PC-3 (cell line): ENCODE measurements around the gene OSBPL7. TPM values are rescaled to one million over a fixed set of nuclear protein-coding genes. Genes with fewer than 3 reads are reported as not detected.
A peak's percentile ranks its signal among the peaks of the same experiment; 100 is the strongest.

Experiments
- ATAC-seq: fragments of 200-7000 bp; cut with Tn5 transposase; 2 replicates; pipeline ENCODE4 v1.9.1; 2020; ENCODE audit warnings: mild to moderate bottlenecking, moderate library complexity
- BruUV-seq: library from RNA; stranded (reverse); fragments of 400-500 nt; replicated peaks from 2 replicates; lab custom pipeline; 2021; lab: Mats Ljungman, UMichigan
- CTCF ChIA-PET: fragments of 300-600 bp; sonication (Branson Sonifier 250); formaldehyde crosslinking; loops from one replicate; lab custom pipeline; 2022; ENCODE audit warnings: antibody characterized with exemption; lab: Charles Lee
- POLR2A ChIA-PET: fragments of 300-600 bp; sonication (Branson Sonifier 250); formaldehyde crosslinking; loops from one replicate; lab custom pipeline; 2022; ENCODE audit warnings: antibody characterized with exemption; ENCODE audit not compliant: unreplicated experiment; lab: Charles Lee
- DNase-seq: peaks from one replicate; pipeline ENCODE4 v3.0.0-alpha.2; 2015
- H2AFZ ChIP-seq: fragments of 300-600 bp; sonication (generic); 2 replicates; pipeline ENCODE4 v1.6.0; 2016; ENCODE audit warnings: antibody characterized with exemption, low read length
- H3F3A ChIP-seq: fragments of 300-600 bp; sonication (generic); one replicate; pipeline ENCODE4 v1.6.0; 2017; ENCODE audit warnings: antibody characterized with exemption, low read length, control low read depth, mild to moderate bottlenecking; ENCODE audit not compliant: unreplicated experiment
- H3K27ac ChIP-seq: fragments of 300-600 bp; sonication (generic); 2 replicates; pipeline ENCODE4 v1.5.1; 2016; ENCODE audit warnings: mild to moderate bottlenecking, low read length
- H3K27me3 ChIP-seq: fragments of 300-600 bp; sonication (generic); 2 replicates; pipeline ENCODE4 v1.6.1; 2016; ENCODE audit warnings: low read length, mixed read lengths
- H3K36me3 ChIP-seq: fragments of 300-600 bp; sonication (generic); 2 replicates; pipeline ENCODE4 v1.6.1; 2016; ENCODE audit warnings: low read depth, mixed run types, low read length, mixed read lengths
- H3K4me1 ChIP-seq: fragments of 300-600 bp; sonication (generic); 2 replicates; pipeline ENCODE4 v1.5.1; 2016; ENCODE audit warnings: low read length; ENCODE audit not compliant: insufficient read depth
- H3K4me2 ChIP-seq: fragments of 300-600 bp; sonication (generic); 2 replicates; pipeline ENCODE4 v1.6.0; 2016; ENCODE audit warnings: low read length
- H3K4me3 ChIP-seq: fragments of 300-600 bp; sonication (generic); 2 replicates; pipeline ENCODE4 v1.5.1; 2016; ENCODE audit warnings: mild to moderate bottlenecking, low read length, mixed read lengths
- H3K79me2 ChIP-seq: fragments of 300-600 bp; sonication (generic); 2 replicates; pipeline ENCODE4 v1.6.1; 2017; ENCODE audit warnings: low read length, mixed read lengths
- H3K9ac ChIP-seq: fragments of 300-600 bp; sonication (generic); 2 replicates; pipeline ENCODE4 v1.6.0; 2016; ENCODE audit warnings: mild to moderate bottlenecking, low read length
- H3K9me2 ChIP-seq: fragments of 300-600 bp; sonication (generic); replicated peaks from 2 replicates; pipeline ENCODE4 v1.6.1; 2016; ENCODE audit warnings: mixed run types, low read length, mixed read lengths
- H3K9me3 ChIP-seq: fragments of 300-600 bp; sonication (generic); 2 replicates; pipeline ENCODE4 v1.6.1; 2016; ENCODE audit warnings: low read length, mixed read lengths
- H4K20me1 ChIP-seq: fragments of 300-600 bp; sonication (generic); 2 replicates; pipeline ENCODE4 v1.6.1; 2016; ENCODE audit warnings: low read length, mixed read lengths
- EZH2 ChIP-seq: fragments of 300-600 bp; sonication (generic); IDR thresholded peaks from one replicate; pipeline ENCODE4 v1.6.1; 2017; ENCODE audit warnings: antibody characterized with exemption, mild to moderate bottlenecking, low read length; ENCODE audit not compliant: unreplicated experiment
- EZH2phosphoT487 ChIP-seq: fragments of 300-600 bp; sonication (generic); IDR thresholded peaks from 2 replicates; pipeline ENCODE4 v1.6.1; 2018; ENCODE audit warnings: mild to moderate bottlenecking, antibody characterized with exemption, low read length, borderline replicate concordance
- intact Hi-C: fragments of 100-400 bp; cut with micrococcal nuclease; formaldehyde crosslinking; loops from 2 replicates; pipeline ENCODE4 v1.9.0; 2023
- total RNA-seq: library from RNA; depleted of rRNA; stranded (reverse); fragments of >200 nt; gene quantifications from 2 replicates; pipeline ENCODE4 v1.2.3, GENCODE V29; 2014
- TF ChIP-seq, protein P1 (sequence below): fragments of 300-600 bp; sonication (generic); conservative IDR thresholded peaks from 2 replicates; pipeline ENCODE4 v1.5.1; 2017; ENCODE audit warnings: antibody characterized with exemption, low read depth, mild to moderate bottlenecking, low read length

The OSBPL7 gene
- total RNA-seq, 1 experiment from 2014 or later, result 22.1 TPM

DNA sequence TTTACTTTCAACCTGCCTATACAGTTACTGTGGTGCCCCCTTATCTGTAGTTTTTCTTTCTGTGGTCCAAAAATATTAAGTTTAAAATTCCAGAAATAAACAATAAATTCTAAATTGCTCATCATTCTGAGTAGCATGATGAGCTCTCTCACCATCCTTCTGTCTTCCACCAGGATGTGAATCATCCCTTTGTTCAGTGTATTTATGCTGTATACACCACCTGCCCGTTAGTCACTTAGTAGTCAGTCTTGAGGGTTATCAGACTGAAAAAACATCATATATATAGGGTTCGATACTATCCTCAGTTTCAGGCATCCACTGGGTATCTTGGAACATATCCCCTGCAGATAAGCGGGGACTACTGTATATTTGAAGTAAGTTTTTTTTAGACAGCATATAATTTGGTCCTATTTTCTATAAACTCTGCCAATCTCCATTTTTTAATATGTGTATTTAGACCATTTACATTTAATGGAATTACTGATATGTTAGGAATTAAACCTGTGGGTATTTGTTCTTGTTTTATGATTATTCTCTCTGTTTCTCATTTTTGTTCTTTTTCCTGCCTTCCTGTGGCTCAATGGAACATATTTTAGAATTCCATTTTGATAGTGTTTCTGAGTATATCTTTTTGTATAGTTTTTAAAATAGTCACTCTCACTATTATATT lies 57.5 kb downstream of the OSBPL7 start:
- peak; percentile 38 for DNase-seq
- POLR2A ChIA-PET, result no interaction called here

DNA sequence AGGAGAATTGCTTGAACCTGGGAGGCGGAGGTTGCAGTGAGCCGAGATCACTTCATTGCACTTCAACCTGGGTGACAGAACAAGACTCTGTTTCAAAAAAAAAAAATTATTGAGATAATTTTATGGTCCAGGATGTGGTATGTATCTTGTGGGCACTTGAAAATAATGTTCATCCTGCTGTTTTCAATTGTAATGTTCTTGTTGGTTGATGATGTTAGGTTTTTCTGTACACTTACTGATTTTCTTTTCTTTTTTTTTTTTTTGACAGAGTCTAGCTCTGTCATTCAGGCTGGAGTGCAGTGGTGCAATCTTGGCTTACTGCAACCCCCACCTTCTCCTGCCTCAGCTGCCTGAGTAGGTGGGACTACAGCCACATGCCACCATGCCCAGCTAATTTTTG lies 58.9 kb downstream of the OSBPL7 start:
- Histone ChIP-seq H3K4me2 (no peak overlapping the region), H3K27ac (no peak overlapping the region), H3K36me3 (no peaks in the 10 kb centered on the region), H3K4me3 (no peak overlapping the region), H3K9me3 (peaks cover 15% of the 10 kb centered on the region), H3F3A (no peaks in the 10 kb centered on the region), H3K79me2 (no peaks in the 10 kb centered on the region), H3K4me1 (no peaks in the 10 kb centered on the region), H3K9me2 (no peaks in the 10 kb centered on the region), H4K20me1 (no peaks in the 10 kb centered on the region), H3K27me3 (peaks cover 8% of the 10 kb centered on the region), H2AFZ (no peak overlapping the region), H3K9ac (no peak overlapping the region)
- intact Hi-C loops, result no loop called here
- ChIA-PET POLR2A (no interaction called here), CTCF (no interaction called here)
- no peak for TF ChIP-seq EZH2phosphoT487
- no peak for TF ChIP-seq EZH2
- TF ChIP-seq, protein P1, sequence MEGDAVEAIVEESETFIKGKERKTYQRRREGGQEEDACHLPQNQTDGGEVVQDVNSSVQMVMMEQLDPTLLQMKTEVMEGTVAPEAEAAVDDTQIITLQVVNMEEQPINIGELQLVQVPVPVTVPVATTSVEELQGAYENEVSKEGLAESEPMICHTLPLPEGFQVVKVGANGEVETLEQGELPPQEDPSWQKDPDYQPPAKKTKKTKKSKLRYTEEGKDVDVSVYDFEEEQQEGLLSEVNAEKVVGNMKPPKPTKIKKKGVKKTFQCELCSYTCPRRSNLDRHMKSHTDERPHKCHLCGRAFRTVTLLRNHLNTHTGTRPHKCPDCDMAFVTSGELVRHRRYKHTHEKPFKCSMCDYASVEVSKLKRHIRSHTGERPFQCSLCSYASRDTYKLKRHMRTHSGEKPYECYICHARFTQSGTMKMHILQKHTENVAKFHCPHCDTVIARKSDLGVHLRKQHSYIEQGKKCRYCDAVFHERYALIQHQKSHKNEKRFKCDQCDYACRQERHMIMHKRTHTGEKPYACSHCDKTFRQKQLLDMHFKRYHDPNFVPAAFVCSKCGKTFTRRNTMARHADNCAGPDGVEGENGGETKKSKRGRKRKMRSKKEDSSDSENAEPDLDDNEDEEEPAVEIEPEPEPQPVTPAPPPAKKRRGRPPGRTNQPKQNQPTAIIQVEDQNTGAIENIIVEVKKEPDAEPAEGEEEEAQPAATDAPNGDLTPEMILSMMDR, result no peak
- ATAC-seq (no peak), DNase-seq (no peak)
- BruUV-seq, result no TSS peak

More for the DNA sequence above, 57.5 kb downstream of the OSBPL7 start:
- CTCF ChIA-PET, result no interaction called here
- no peaks in the 10 kb centered on the region for H3K9me2 ChIP-seq
- H4K20me1 ChIP-seq, result no peaks in the 10 kb centered on the region
- H3F3A ChIP-seq, result no peaks in the 10 kb centered on the region
- no peak overlapping the region for H3K4me3 ChIP-seq
- no peaks in the 10 kb centered on the region for H3K27me3 ChIP-seq
- no peaks in the 10 kb centered on the region for H3K79me2 ChIP-seq
- TF ChIP-seq EZH2phosphoT487, result no peak
- TF ChIP-seq, protein P1, result no peak
- no peak for TF ChIP-seq EZH2
- intact Hi-C loops, result no loop called here
- BruUV-seq, result no TSS peak
- peak; percentile 55 for ATAC-seq
- H3K9me3 ChIP-seq, result peaks cover 14% of the 10 kb centered on the region
- no peaks in the 10 kb centered on the region for H3K4me1 ChIP-seq
- H2AFZ ChIP-seq, result no peak overlapping the region
- no peak overlapping the region for H3K9ac ChIP-seq
- no peaks in the 10 kb centered on the region for H3K36me3 ChIP-seq
- no peak overlapping the region for H3K27ac ChIP-seq
- no peak overlapping the region for H3K4me2 ChIP-seq
